Keratinocyte (primary cell): ENCODE data around the gene PCNX4. TPM values are rescaled to one million over a fixed set of nuclear protein-coding genes. Genes with fewer than 3 reads are reported as not detected.

Source experiments
- DNase-seq: peaks from one replicate; pipeline ENCODE4 v3.0.0-alpha.2; 2011; ENCODE audit warnings: low read depth, missing footprints, low spot score
- FAIRE-seq: peaks from 2 replicates; lab custom pipeline; 2011; peaks lifted over from hg19 to GRCh38; lab: Jason Lieb, UNC
- H2AFZ ChIP-seq: 2 replicates; pipeline ENCODE4 v1.6.0; 2012; ENCODE audit warnings: low read length, control low read depth, inconsistent platforms; ENCODE audit not compliant: control insufficient read depth
- H3K27ac ChIP-seq: 2 replicates; pipeline ENCODE4 v1.5.1; 2011; ENCODE audit warnings: low read length; ENCODE audit not compliant: control insufficient read depth, insufficient read depth
- H3K27me3 ChIP-seq: 3 replicates; pipeline ENCODE4 v1.6.0; 2011; ENCODE audit warnings: low read length; ENCODE audit not compliant: control insufficient read depth, insufficient read depth; ENCODE audit errors: extremely low read depth
- H3K36me3 ChIP-seq, 2 experiments: 2 replicates in 1 of 2; 3 replicates in 1 of 2; pipeline ENCODE4 v1.5.1; 2011; ENCODE audit warnings: low read length in 2 of 2, mild to moderate bottlenecking in 1 of 2; ENCODE audit not compliant: control insufficient read depth in 2 of 2, insufficient read depth in 2 of 2; ENCODE audit errors: extremely low read depth in 1 of 2
- H3K4me1 ChIP-seq: 3 replicates; pipeline ENCODE4 v1.5.1; 2011; ENCODE audit warnings: low read length; ENCODE audit not compliant: control insufficient read depth, insufficient read depth; ENCODE audit errors: extremely low read depth
- H3K4me2 ChIP-seq: 3 replicates; pipeline ENCODE4 v1.6.0; 2011; ENCODE audit warnings: low read depth, low read length; ENCODE audit not compliant: control insufficient read depth, insufficient read depth; ENCODE audit errors: extremely low read depth
- H3K4me3 ChIP-seq, 3 experiments: fragments of 200-600 bp in 1 of 3; sonication (generic) in 1 of 3; 2 replicates in 2 of 3; 3 replicates in 1 of 3; pipeline ENCODE4 v1.5.1; 2011 to 2016; ENCODE audit warnings: low read length in 3 of 3, mild to moderate bottlenecking in 3 of 3, control low read depth in 2 of 3, inconsistent platforms in 1 of 3, low read depth in 1 of 3, mixed read lengths in 1 of 3, mixed run types in 1 of 3, moderate library complexity in 1 of 3; ENCODE audit not compliant: control insufficient read depth in 2 of 3, insufficient read depth in 2 of 3; ENCODE audit errors: extremely low read depth in 1 of 3
- H3K79me2 ChIP-seq: 2 replicates; pipeline ENCODE4 v1.6.0; 2012; ENCODE audit warnings: low read length; ENCODE audit not compliant: control insufficient read depth, insufficient read depth
- H3K9ac ChIP-seq: 3 replicates; pipeline ENCODE4 v1.6.0; 2011; ENCODE audit warnings: low read length; ENCODE audit not compliant: control insufficient read depth, insufficient read depth; ENCODE audit errors: extremely low read depth
- H3K9me1 ChIP-seq: 3 replicates; pipeline ENCODE4 v1.6.0; 2011; ENCODE audit warnings: low read length; ENCODE audit not compliant: control insufficient read depth, insufficient read depth; ENCODE audit errors: extremely low read depth
- H3K9me3 ChIP-seq: 2 replicates; pipeline ENCODE4 v1.5.1; 2012; ENCODE audit warnings: low read depth, low read length; ENCODE audit not compliant: control insufficient read depth
- H4K20me1 ChIP-seq: 3 replicates; pipeline ENCODE4 v1.6.0; 2011; ENCODE audit warnings: low read length; ENCODE audit not compliant: control insufficient read depth, insufficient read depth; ENCODE audit errors: extremely low read depth
- CTCF ChIP-seq, 3 experiments: IDR thresholded peaks in 1 of 3; conservative IDR thresholded peaks in 1 of 3; optimal IDR thresholded peaks in 1 of 3; 2 replicates in 2 of 3; 3 replicates in 1 of 3; pipeline versions ENCODE3 to v1.5.1; 2011; ENCODE audit warnings: low read length in 3 of 3, mild to moderate bottlenecking in 3 of 3, moderate library complexity in 2 of 3, control low read depth in 1 of 3, inconsistent platforms in 1 of 3; ENCODE audit not compliant: insufficient read depth in 2 of 3; ENCODE audit errors: extremely low read depth in 1 of 3
- EZH2 ChIP-seq: IDR thresholded peaks from one replicate; pipeline ENCODE4 v1.6.1; 2012; ENCODE audit warnings: inconsistent platforms, mild to moderate bottlenecking, low read length, moderate library complexity
- dilution Hi-C: fragments of 300-500 bp; cut with MboI; formaldehyde crosslinking; loops from one replicate; pipeline ENCODE4 v1.7.0; 2020; ENCODE audit warnings: low sequenced_read_pairs; ENCODE audit not compliant: extremely low pct_ligation_motif_present
- polyA plus RNA-seq, 5 experiments: library from polyadenylated mRNA; depleted of rRNA in 3 of 5; stranded (reverse) in 3 of 5; stranded (forward) in 1 of 5; unstranded in 1 of 5; fragments of >200 nt; gene quantifications; 1 replicate in 1 of 5; 2 replicates in 3 of 5; 3 replicates in 1 of 5; pipeline versions ENCODE4 v1.2.1 to v1.2.3, GENCODE V29; 2011 to 2012; ENCODE audit warnings: missing spikeins in 2 of 5, low read depth in 1 of 5, low replicate concordance in 1 of 5

PCNX4 gene
- polyA plus RNA-seq, 1 donor (not counting 4 experiments of a cell fraction or from before 2014, with no cell fraction given), result 49.8 TPM

GRCh38 chr14:60189923-60190840 is 98.5 kb downstream of the PCNX4 start:
- dilution Hi-C loops, result no loop called here
- no peak overlapping the region for H3K4me2 ChIP-seq
- DNase-seq (no peak), FAIRE-seq (no peak)
- no peak overlapping the region for H3K9ac ChIP-seq
- no peaks in the 10 kb centered on the region for H4K20me1 ChIP-seq
- H3K27ac ChIP-seq, result no peak overlapping the region
- no peaks in the 10 kb centered on the region for H3K36me3 ChIP-seq
- H3K9me1 ChIP-seq, result no peaks in the 10 kb centered on the region
- peaks cover 2% of the 10 kb centered on the region for H3K27me3 ChIP-seq
- no peak for TF ChIP-seq CTCF (optimal IDR thresholded peaks at IDR 0.05 in 1 of 3, IDR thresholded peaks at IDR 0.05 in 1 of 3, conservative IDR thresholded peaks at IDR 0.05 in 1 of 3; ENCODE audit: extremely low read depth in 1 of 3, insufficient read depth in 2 of 3, low read length in 3 of 3)
- TF ChIP-seq EZH2, result no peak
- H3K4me3 ChIP-seq, result no peak overlapping the region
- H3K9me3 ChIP-seq, result no peaks in the 10 kb centered on the region
- H3K4me1 ChIP-seq, result no peaks in the 10 kb centered on the region
- H3K79me2 ChIP-seq, result no peaks in the 10 kb centered on the region
- no peak overlapping the region for H2AFZ ChIP-seq

- peak in 1 of 3 experiments; percentile 6 for TF ChIP-seq CTCF (optimal IDR thresholded peaks at IDR 0.05 in 1 of 3, IDR thresholded peaks at IDR 0.05 in 1 of 3, conservative IDR thresholded peaks at IDR 0.05 in 1 of 3; ENCODE audit: extremely low read depth in 1 of 3, insufficient read depth in 2 of 3, low read length in 3 of 3)
- no peak for TF ChIP-seq EZH2
- Histone ChIP-seq H3K9ac (no peak overlapping the region), H3K27ac (no peak overlapping the region), H3K79me2 (no peaks in the 10 kb centered on the region), H3K36me3 (no peaks in the 10 kb centered on the region), H3K9me1 (no peaks in the 10 kb centered on the region), H3K27me3 (no peaks in the 10 kb centered on the region), H2AFZ (no peak overlapping the region), H4K20me1 (no peaks in the 10 kb centered on the region), H3K4me3 (no peak overlapping the region), H3K9me3 (no peaks in the 10 kb centered on the region), H3K4me1 (no peaks in the 10 kb centered on the region), H3K4me2 (no peak overlapping the region)
- no peak for DNase-seq
- dilution Hi-C loops, result no loop called here
- FAIRE-seq, result no peak
Observed at GRCh38 chr14:60195179-60195810, 103.6 kb downstream of the PCNX4 start.
